SK-N-MC (cell line): ENCODE measurements around the gene CABCOCO1.

Source experiments
- EZH2 ChIP-seq: fragments of 200-600 bp; sonication (generic); IDR thresholded peaks from one replicate; pipeline ENCODE4 v1.6.1; 2017; ENCODE audit warnings: antibody characterized with exemption
- POLR2AphosphoS5 ChIP-seq: IDR thresholded peaks from 2 replicates; pipeline ENCODE4 v1.6.1; 2012; ENCODE audit warnings: mild to moderate bottlenecking, low read depth, low read length, borderline replicate concordance

GRCh38 chr10:61812920-61813319, 150.2 kb downstream of the CABCOCO1 start:
- no peak for TF ChIP-seq EZH2
- TF ChIP-seq POLR2AphosphoS5 = no peak
